ENCODE results near the gene SCNN1B. TPM values are rescaled to one million over a fixed set of nuclear protein-coding genes. Genes with fewer than 3 reads are reported as not detected.

SCNN1B gene
- total RNA-seq, 1 donor from 2014 or later: not detected

GRCh38 chr16:23317266-23317661 lies 15.2 kb downstream of the SCNN1B start:
- Mint-ChIP-seq H3K9me3 (no peaks in the 10 kb centered on the region), H3K36me3 (ENCODE audit: low read depth) (no peaks in the 10 kb centered on the region), H3K27ac (no peak overlapping the region), H3K4me1 (ENCODE audit: low read depth) (no peaks in the 10 kb centered on the region), H3K27me3 (ENCODE audit: insufficient read depth) (no peaks in the 10 kb centered on the region), H3K4me3 (no peak overlapping the region)
- intact Hi-C loops (cut with micrococcal nuclease): no loop called here
- no peak for DNase-seq (ENCODE audit: low spot score)

GRCh38 chr16:23317751-23318150 lies 15.6 kb downstream of the SCNN1B start:
- no peak overlapping the region for H3K4me3 Mint-ChIP-seq
- H3K27me3 Mint-ChIP-seq (ENCODE audit: insufficient read depth): no peaks in the 10 kb centered on the region
- H3K27ac Mint-ChIP-seq: no peak overlapping the region
- no peaks in the 10 kb centered on the region for H3K36me3 Mint-ChIP-seq (ENCODE audit: low read depth)
- intact Hi-C loops (cut with micrococcal nuclease): no loop called here
- no peak for DNase-seq (ENCODE audit: low spot score)
- H3K9me3 Mint-ChIP-seq: no peaks in the 10 kb centered on the region
- H3K4me1 Mint-ChIP-seq (ENCODE audit: low read depth): no peaks in the 10 kb centered on the region

GRCh38 chr16:23318639-23319038 lies 16.5 kb downstream of the SCNN1B start:
- H3K36me3 Mint-ChIP-seq (ENCODE audit: low read depth): no peaks in the 10 kb centered on the region
- DNase-seq (ENCODE audit: low spot score): no peak
- H3K27ac Mint-ChIP-seq: no peak overlapping the region
- intact Hi-C loops (cut with micrococcal nuclease): no loop called here
- H3K27me3 Mint-ChIP-seq (ENCODE audit: insufficient read depth): no peaks in the 10 kb centered on the region
- no peak overlapping the region for H3K4me3 Mint-ChIP-seq
- no peaks in the 10 kb centered on the region for H3K9me3 Mint-ChIP-seq
- H3K4me1 Mint-ChIP-seq (ENCODE audit: low read depth): peaks cover 4% of the 10 kb centered on the region

- no peak for DNase-seq (ENCODE audit: low spot score)
- H3K4me3 Mint-ChIP-seq: no peak overlapping the region
- peaks cover 6% of the 10 kb centered on the region for H3K4me1 Mint-ChIP-seq (ENCODE audit: low read depth)
- no peaks in the 10 kb centered on the region for H3K9me3 Mint-ChIP-seq
- peaks cover 2% of the 10 kb centered on the region for H3K27me3 Mint-ChIP-seq (ENCODE audit: insufficient read depth)
- no peaks in the 10 kb centered on the region for H3K36me3 Mint-ChIP-seq (ENCODE audit: low read depth)
- intact Hi-C loops (cut with micrococcal nuclease): no loop called here
- H3K27ac Mint-ChIP-seq: no peak overlapping the region
Observed at GRCh38 chr16:23319861-23320615, 17.9 kb downstream of the SCNN1B start.

GRCh38 chr16:23320693-23321092 lies 18.6 kb downstream of the SCNN1B start:
- Mint-ChIP-seq H3K27ac (no peak overlapping the region), H3K36me3 (ENCODE audit: low read depth) (no peaks in the 10 kb centered on the region), H3K27me3 (ENCODE audit: insufficient read depth) (peaks cover 2% of the 10 kb centered on the region), H3K9me3 (no peaks in the 10 kb centered on the region), H3K4me1 (ENCODE audit: low read depth) (peaks cover 6% of the 10 kb centered on the region), H3K4me3 (no peak overlapping the region)
- no peak for DNase-seq (ENCODE audit: low spot score)
- intact Hi-C loops (cut with micrococcal nuclease): no loop called here

GRCh38 chr16:23321206-23321875 lies 19.2 kb downstream of the SCNN1B start:
- Mint-ChIP-seq H3K4me3 (no peak overlapping the region), H3K27me3 (ENCODE audit: insufficient read depth) (peaks cover 2% of the 10 kb centered on the region), H3K36me3 (ENCODE audit: low read depth) (no peaks in the 10 kb centered on the region), H3K27ac (no peak overlapping the region), H3K9me3 (no peaks in the 10 kb centered on the region), H3K4me1 (ENCODE audit: low read depth) (peaks cover 6% of the 10 kb centered on the region)
- DNase-seq (ENCODE audit: low spot score): no peak
- intact Hi-C loops (cut with micrococcal nuclease): no loop called here

- H3K36me3 Mint-ChIP-seq (ENCODE audit: low read depth): no peaks in the 10 kb centered on the region
- H3K27me3 Mint-ChIP-seq (ENCODE audit: insufficient read depth): peaks cover 2% of the 10 kb centered on the region
- peaks cover 6% of the 10 kb centered on the region for H3K4me1 Mint-ChIP-seq (ENCODE audit: low read depth)
- DNase-seq (ENCODE audit: low spot score): no peak
- H3K27ac Mint-ChIP-seq: no peak overlapping the region
- H3K9me3 Mint-ChIP-seq: no peaks in the 10 kb centered on the region
- intact Hi-C loops (cut with micrococcal nuclease): no loop called here
- H3K4me3 Mint-ChIP-seq: no peak overlapping the region
Observed at GRCh38 chr16:23323224-23324030, 21.3 kb downstream of the SCNN1B start.

GRCh38 chr16:23324727-23325126 lies 22.6 kb downstream of the SCNN1B start:
- no peak overlapping the region for H3K4me3 Mint-ChIP-seq
- H3K4me1 Mint-ChIP-seq (ENCODE audit: low read depth): peaks cover 6% of the 10 kb centered on the region
- DNase-seq (ENCODE audit: low spot score): no peak
- intact Hi-C loops (cut with micrococcal nuclease): no loop called here
- peaks cover 2% of the 10 kb centered on the region for H3K27me3 Mint-ChIP-seq (ENCODE audit: insufficient read depth)
- H3K27ac Mint-ChIP-seq: no peak overlapping the region
- H3K36me3 Mint-ChIP-seq (ENCODE audit: low read depth): no peaks in the 10 kb centered on the region
- no peaks in the 10 kb centered on the region for H3K9me3 Mint-ChIP-seq

- no peaks in the 10 kb centered on the region for H3K9me3 Mint-ChIP-seq
- H3K27ac Mint-ChIP-seq: no peak overlapping the region
- intact Hi-C loops (cut with micrococcal nuclease): no loop called here
- no peak for DNase-seq (ENCODE audit: low spot score)
- H3K36me3 Mint-ChIP-seq (ENCODE audit: low read depth): no peaks in the 10 kb centered on the region
- H3K27me3 Mint-ChIP-seq (ENCODE audit: insufficient read depth): peaks cover 2% of the 10 kb centered on the region
- H3K4me3 Mint-ChIP-seq: no peak overlapping the region
- peaks cover 6% of the 10 kb centered on the region for H3K4me1 Mint-ChIP-seq (ENCODE audit: low read depth)
Observed at GRCh38 chr16:23327836-23328235, 25.7 kb downstream of the SCNN1B start.

GRCh38 chr16:23330161-23330560 lies 28.1 kb downstream of the SCNN1B start:
- no peak overlapping the region for H3K4me3 Mint-ChIP-seq
- peaks cover 2% of the 10 kb centered on the region for H3K27me3 Mint-ChIP-seq (ENCODE audit: insufficient read depth)
- no peaks in the 10 kb centered on the region for H3K4me1 Mint-ChIP-seq (ENCODE audit: low read depth)
- H3K27ac Mint-ChIP-seq: no peak overlapping the region
- H3K9me3 Mint-ChIP-seq: no peaks in the 10 kb centered on the region
- no peaks in the 10 kb centered on the region for H3K36me3 Mint-ChIP-seq (ENCODE audit: low read depth)
- DNase-seq (ENCODE audit: low spot score): no peak
- intact Hi-C loops (cut with micrococcal nuclease): no loop called here

GRCh38 chr16:23330583-23331249 lies 28.6 kb downstream of the SCNN1B start:
- intact Hi-C loops (cut with micrococcal nuclease): no loop called here
- Mint-ChIP-seq H3K36me3 (ENCODE audit: low read depth) (no peaks in the 10 kb centered on the region), H3K4me3 (no peak overlapping the region), H3K4me1 (ENCODE audit: low read depth) (no peaks in the 10 kb centered on the region), H3K9me3 (no peaks in the 10 kb centered on the region), H3K27ac (no peak overlapping the region), H3K27me3 (ENCODE audit: insufficient read depth) (peaks cover 2% of the 10 kb centered on the region)
- no peak for DNase-seq (ENCODE audit: low spot score)

- intact Hi-C loops (cut with micrococcal nuclease): no loop called here
- peaks cover 6% of the 10 kb centered on the region for H3K27me3 Mint-ChIP-seq (ENCODE audit: insufficient read depth)
- no peaks in the 10 kb centered on the region for H3K4me1 Mint-ChIP-seq (ENCODE audit: low read depth)
- no peak for DNase-seq (ENCODE audit: low spot score)
- no peak overlapping the region for H3K4me3 Mint-ChIP-seq
- no peaks in the 10 kb centered on the region for H3K36me3 Mint-ChIP-seq (ENCODE audit: low read depth)
- H3K9me3 Mint-ChIP-seq: no peaks in the 10 kb centered on the region
- H3K27ac Mint-ChIP-seq: no peak overlapping the region
Observed at GRCh38 chr16:23333034-23333579, 31.0 kb downstream of the SCNN1B start.

Data from activated T-helper 1 cell treated with anti-CD3 and anti-CD28 coated beads, Interleukin-12 subunit alpha, Interleukin-12 subunit beta, Interleukin-2, Interleukin-4 antibody, amounts not matched to agents 30 ng/mL and 10 ng/mL and 1 ng/mL, durations not matched to agents 14 hours and 24 hours and 36 hours (primary cell).